ENCODE measurements around the gene PTGR2. TPM values are rescaled to one million over a fixed set of nuclear protein-coding genes. Genes with fewer than 3 reads are reported as not detected.
A peak's percentile ranks its signal among the peaks of the same experiment; 100 is the strongest.

The PTGR2 gene
- total RNA-seq (2021): 5.5 and 6.7 TPM in 2 replicates
- long read RNA-seq, transcript PTGR2-205 (10 exons, 3,851 nt): minor isoform, 9 of 38 reads
- long read RNA-seq, transcript PTGR2-201 (10 exons, 2,559 nt): major isoform, 12 of 38 reads
- long read RNA-seq, transcript PTGR2-204 (10 exons, 2,543 nt): minor isoform, 6 of 38 reads
- long read RNA-seq, partial matches to known transcripts: 1 of 38 reads
- long read RNA-seq, other reads (novel, unspliced or antisense): 10 of 38 reads

GRCh38 chr14:73851567-73852382 is at the start of gene PTGR2:
TSS of gene PTGR2 (plus strand) at chr14:73851831. CDS start at chr14:73858863, 7,032 bp downstream.
- no peak within 1 kb of the TSS for H2BK20ac ChIP-seq (ENCODE audit: low read depth, low read length, poor library complexity, severe bottlenecking)
- no peak within 1 kb of the TSS for H2BK12ac ChIP-seq (ENCODE audit: insufficient read length, low read depth, low read length)
- H3K18ac ChIP-seq (ENCODE audit: insufficient read length, low read depth, low read length): peak within 1 kb of the TSS; percentile 66
- H3K23me2 ChIP-seq (ENCODE audit: insufficient read length, low read depth, low read length, poor library complexity, severe bottlenecking): peaks cover 8% of the 10 kb centered on the region
- no peaks in the 10 kb centered on the region for H3K79me2 ChIP-seq (ENCODE audit: insufficient read depth, low read length)
- H2BK5ac ChIP-seq (ENCODE audit: insufficient read length, low read length): no peak within 1 kb of the TSS
- peaks cover 2% of the 10 kb centered on the region for H3K79me1 ChIP-seq (ENCODE audit: insufficient read depth, low read depth, low read length, poor library complexity, severe bottlenecking)
- H4K5ac ChIP-seq (ENCODE audit: insufficient read length, low read depth, low read length): no peak within 1 kb of the TSS
- Mint-ChIP-seq H3K27me3 (ENCODE audit: low read depth) (no peaks in the 10 kb centered on the region), H3K36me3 (ENCODE audit: insufficient read depth in 1 of 3, low read depth in 3 of 3) (peaks cover 0 to 2% (median 0%) of the 10 kb centered on the region in 3 experiments; a peak in 1 of 7 replicates), H3K4me3 (peak within 1 kb of the TSS; percentile 97 to 98), H3K4me1 (peaks cover 9 to 21% of the 10 kb centered on the region in 2 experiments), H3K9me3 (no peaks in the 10 kb centered on the region; a peak in 1 of 5 replicates), H3K27ac (peak within 1 kb of the TSS; percentile 99 to 100 (median 99))
- H4K91ac ChIP-seq (ENCODE audit: insufficient read length, low read depth, low read length): no peak within 1 kb of the TSS
- H4K8ac ChIP-seq (replicated peaks; ENCODE audit: insufficient read length, low read depth, low read length): no peak within 1 kb of the TSS
- no peak within 1 kb of the TSS for H2AK5ac ChIP-seq (ENCODE audit: insufficient read length, low read length)
- H2BK120ac ChIP-seq (ENCODE audit: low read depth, low read length, poor library complexity, severe bottlenecking): peak within 1 kb of the TSS; percentile 40
- H3K27me3 ChIP-seq (ENCODE audit: insufficient read depth, low read length): no peaks in the 10 kb centered on the region
- peak; percentile 99 for DNase-seq
- peak within 1 kb of the TSS; percentile 5 for H3K27ac ChIP-seq (ENCODE audit: insufficient read length, low read depth, low read length)
- no peak within 1 kb of the TSS; the same call in 1 of the 2 replicates for H3K4ac ChIP-seq (ENCODE audit: low read depth, low read length)
- WGBS (ENCODE audit: extremely low coverage, insufficient read length, low lambda C conversion rate): no CpG with 5 or more reads among the region's 51 CpGs
- H3K4me2 ChIP-seq (ENCODE audit: insufficient read depth, insufficient read length, low read length): peak within 1 kb of the TSS; percentile 70
- peak within 1 kb of the TSS; percentile 63 for H2AFZ ChIP-seq (ENCODE audit: low read length)
- H3K9ac ChIP-seq (ENCODE audit: extremely low read depth, insufficient read length, low read length): peak within 1 kb of the TSS; percentile 78
- H3K23ac ChIP-seq (ENCODE audit: insufficient read length, low read depth, low read length): no peak within 1 kb of the TSS
- H4K20me1 ChIP-seq (ENCODE audit: control insufficient read depth, insufficient read depth, insufficient read length): no peaks in the 10 kb centered on the region
- H3K56ac ChIP-seq (ENCODE audit: insufficient read length, low read depth, low read length): no peak within 1 kb of the TSS
- H3T11ph ChIP-seq (ENCODE audit: low read length): no peak within 1 kb of the TSS
- H3K9me3 ChIP-seq (ENCODE audit: control insufficient read depth, low read depth, low read length): no peaks in the 10 kb centered on the region
- no peak for TF ChIP-seq CTCF (conservative IDR thresholded peaks at IDR 0.05)
- H2BK15ac ChIP-seq (ENCODE audit: low read depth, low read length): no peak within 1 kb of the TSS
- H3K4me1 ChIP-seq (ENCODE audit: insufficient read depth, low read length): peaks cover 4% of the 10 kb centered on the region; the same call in 1 of the 2 replicates
- H3K14ac ChIP-seq (ENCODE audit: insufficient read depth, low read length): peak within 1 kb of the TSS; percentile 89; the same call in 1 of the 2 replicates
